ENCODE results near the gene TXLNB. TPM values are rescaled to one million over a fixed set of nuclear protein-coding genes. Genes with fewer than 3 reads are reported as not detected.

The TXLNB gene
- total and polyA plus RNA-seq, 2 of the 13 experiments (the other 11 are each of a cell fraction or from before 2014, with no cell fraction given), result not detected

GRCh38 chr6:139308936-139309603 lies 17.3 kb upstream of the TXLNB start (continued):
- TF ChIP-seq HMG20B (CRISPR knock-in tag; conservative IDR thresholded peaks at IDR 0.05) (peak; percentile 93), ZNF350 (CRISPR knock-in tag; IDR thresholded peaks at IDR 0.05; ENCODE audit: borderline replicate concordance, low read depth) (no peak), ZSCAN22 (CRISPR knock-in tag; IDR thresholded peaks at IDR 0.05) (no peak), BCLAF1 (IDR thresholded peaks at IDR 0.05) (no peak), ZNF160 (CRISPR knock-in tag; IDR thresholded peaks at IDR 0.05) (0 out of 2 replicates have a peak, but pooled peaks have one; percentile 9), ZNF589 (CRISPR knock-in tag; conservative IDR thresholded peaks at IDR 0.05) (no peak), ZBED4 (CRISPR knock-in tag; IDR thresholded peaks at IDR 0.05; ENCODE audit: borderline replicate concordance) (no peak), ZBTB33 (CRISPR knock-in tag; IDR thresholded peaks at IDR 0.05) (no peak), SPEN (CRISPR knock-in tag; IDR thresholded peaks at IDR 0.05; ENCODE audit: low read depth) (no peak), ZNF367 (CRISPR knock-in tag; IDR thresholded peaks at IDR 0.05; ENCODE audit: borderline replicate concordance) (no peak), TCF7 (IDR thresholded peaks at IDR 0.05; ENCODE audit: low read depth) (peak; percentile 88), BCL3 (CRISPR knock-in tag; IDR thresholded peaks at IDR 0.05) (no peak), ZNF672 (CRISPR knock-in tag; IDR thresholded peaks at IDR 0.05) (no peak), KDM1A (CRISPR knock-in tag; IDR thresholded peaks at IDR 0.05) (no peak; the same call in 1 of the 2 replicates), CBX2 (IDR thresholded peaks at IDR 0.05; ENCODE audit: low read depth, low read length) (no peak), CBX2 (CRISPR knock-in tag; IDR thresholded peaks at IDR 0.05; ENCODE audit: low read depth) (no peak), SRSF4 (IDR thresholded peaks at IDR 0.05; ENCODE audit: low read depth, low read length, poor library complexity, severe bottlenecking) (no peak), ZNF333 (CRISPR knock-in tag; IDR thresholded peaks at IDR 0.05; ENCODE audit: borderline replicate concordance) (no peak), NFIC (IDR thresholded peaks at IDR 0.05; ENCODE audit: low read length) (no peak)

All from HepG2 (cell line).